A549 (cell line): Measurements from ENCODE around the gene PAM.
"Not testable (repeated sequence)": the region's sequence is repeated elsewhere in the genome, so short reads cannot be mapped to it uniquely, and the experiment has no call there.

Experiments used
- NFE2L2 ChIP-seq: fragments of 150-350 bp; conservative IDR thresholded peaks from 2 replicates; pipeline ENCODE4 v1.6.1; 2014; ENCODE audit warnings: low read length
- POLR2A ChIP-seq: IDR thresholded peaks from 2 replicates; pipeline ENCODE4 v1.6.1; 2012; ENCODE audit warnings: mild to moderate bottlenecking, low read length
- SMC3 ChIP-seq: fragments of >200 bp; sonication (Bioruptor Twin); formaldehyde crosslinking; IDR thresholded peaks from 3 replicates; pipeline ENCODE4 v1.6.1; 2018; ENCODE audit warnings: inconsistent platforms
- SREBF2 ChIP-seq: fragments of 450-650 bp; IDR thresholded peaks from 2 replicates; pipeline ENCODE4 v1.6.1; 2014; ENCODE audit warnings: mild to moderate bottlenecking, moderate library complexity
- TF ChIP-seq, protein P1 (sequence below): fragments of >200 bp; sonication (Bioruptor Twin); formaldehyde crosslinking; IDR thresholded peaks from 3 replicates; pipeline ENCODE4 v1.5.1; 2016
- TF ChIP-seq, protein P2 (sequence below): fragments of 200-600 bp; sonication (generic); IDR thresholded peaks from 2 replicates; pipeline ENCODE4 v1.6.1; 2016; ENCODE audit warnings: antibody characterized with exemption, mild to moderate bottlenecking, moderate library complexity

DNA sequence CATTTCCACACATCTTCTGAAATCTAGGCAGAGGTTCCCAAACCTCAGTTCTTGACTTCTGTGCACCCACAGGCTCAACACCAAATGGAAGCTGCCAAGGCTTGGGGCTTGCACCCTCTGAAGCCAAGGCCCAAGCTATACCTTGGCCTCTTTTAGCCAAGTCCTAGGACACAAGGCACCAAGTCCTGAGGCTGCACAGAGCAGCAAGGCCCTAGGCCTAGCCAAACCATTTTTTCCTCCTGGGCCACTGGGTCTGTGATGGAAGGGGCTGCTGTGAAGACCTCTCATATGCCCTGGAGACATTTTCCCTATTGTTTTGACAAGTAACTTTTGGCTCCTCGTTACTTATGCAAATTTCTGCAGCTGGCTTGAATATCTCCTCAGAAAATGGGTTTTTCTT is 244.5 kb downstream of the PAM start:
- not testable (repeated sequence) for TF ChIP-seq POLR2A, NFE2L2, SMC3, SREBF2
- TF ChIP-seq, protein P1, sequence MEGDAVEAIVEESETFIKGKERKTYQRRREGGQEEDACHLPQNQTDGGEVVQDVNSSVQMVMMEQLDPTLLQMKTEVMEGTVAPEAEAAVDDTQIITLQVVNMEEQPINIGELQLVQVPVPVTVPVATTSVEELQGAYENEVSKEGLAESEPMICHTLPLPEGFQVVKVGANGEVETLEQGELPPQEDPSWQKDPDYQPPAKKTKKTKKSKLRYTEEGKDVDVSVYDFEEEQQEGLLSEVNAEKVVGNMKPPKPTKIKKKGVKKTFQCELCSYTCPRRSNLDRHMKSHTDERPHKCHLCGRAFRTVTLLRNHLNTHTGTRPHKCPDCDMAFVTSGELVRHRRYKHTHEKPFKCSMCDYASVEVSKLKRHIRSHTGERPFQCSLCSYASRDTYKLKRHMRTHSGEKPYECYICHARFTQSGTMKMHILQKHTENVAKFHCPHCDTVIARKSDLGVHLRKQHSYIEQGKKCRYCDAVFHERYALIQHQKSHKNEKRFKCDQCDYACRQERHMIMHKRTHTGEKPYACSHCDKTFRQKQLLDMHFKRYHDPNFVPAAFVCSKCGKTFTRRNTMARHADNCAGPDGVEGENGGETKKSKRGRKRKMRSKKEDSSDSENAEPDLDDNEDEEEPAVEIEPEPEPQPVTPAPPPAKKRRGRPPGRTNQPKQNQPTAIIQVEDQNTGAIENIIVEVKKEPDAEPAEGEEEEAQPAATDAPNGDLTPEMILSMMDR = not testable (repeated sequence)
- TF ChIP-seq, protein P2, sequence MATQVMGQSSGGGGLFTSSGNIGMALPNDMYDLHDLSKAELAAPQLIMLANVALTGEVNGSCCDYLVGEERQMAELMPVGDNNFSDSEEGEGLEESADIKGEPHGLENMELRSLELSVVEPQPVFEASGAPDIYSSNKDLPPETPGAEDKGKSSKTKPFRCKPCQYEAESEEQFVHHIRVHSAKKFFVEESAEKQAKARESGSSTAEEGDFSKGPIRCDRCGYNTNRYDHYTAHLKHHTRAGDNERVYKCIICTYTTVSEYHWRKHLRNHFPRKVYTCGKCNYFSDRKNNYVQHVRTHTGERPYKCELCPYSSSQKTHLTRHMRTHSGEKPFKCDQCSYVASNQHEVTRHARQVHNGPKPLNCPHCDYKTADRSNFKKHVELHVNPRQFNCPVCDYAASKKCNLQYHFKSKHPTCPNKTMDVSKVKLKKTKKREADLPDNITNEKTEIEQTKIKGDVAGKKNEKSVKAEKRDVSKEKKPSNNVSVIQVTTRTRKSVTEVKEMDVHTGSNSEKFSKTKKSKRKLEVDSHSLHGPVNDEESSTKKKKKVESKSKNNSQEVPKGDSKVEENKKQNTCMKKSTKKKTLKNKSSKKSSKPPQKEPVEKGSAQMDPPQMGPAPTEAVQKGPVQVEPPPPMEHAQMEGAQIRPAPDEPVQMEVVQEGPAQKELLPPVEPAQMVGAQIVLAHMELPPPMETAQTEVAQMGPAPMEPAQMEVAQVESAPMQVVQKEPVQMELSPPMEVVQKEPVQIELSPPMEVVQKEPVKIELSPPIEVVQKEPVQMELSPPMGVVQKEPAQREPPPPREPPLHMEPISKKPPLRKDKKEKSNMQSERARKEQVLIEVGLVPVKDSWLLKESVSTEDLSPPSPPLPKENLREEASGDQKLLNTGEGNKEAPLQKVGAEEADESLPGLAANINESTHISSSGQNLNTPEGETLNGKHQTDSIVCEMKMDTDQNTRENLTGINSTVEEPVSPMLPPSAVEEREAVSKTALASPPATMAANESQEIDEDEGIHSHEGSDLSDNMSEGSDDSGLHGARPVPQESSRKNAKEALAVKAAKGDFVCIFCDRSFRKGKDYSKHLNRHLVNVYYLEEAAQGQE = not testable (repeated sequence)
